Renal cortical epithelial cell (primary cell): ENCODE data around the gene OPN5. TPM values are rescaled to one million over a fixed set of nuclear protein-coding genes. Genes with fewer than 3 reads are reported as not detected.
"Not testable (repeated sequence)": the region's sequence is repeated elsewhere in the genome, so short reads cannot be mapped to it uniquely, and the experiment has no call there.

ENCODE experiments used
- DNase-seq: peaks from one replicate; pipeline ENCODE4 v3.0.0-alpha.2; 2011; ENCODE audit warnings: low read depth
- total RNA-seq: library from RNA; depleted of rRNA; stranded (reverse); fragments of >200 nt; gene quantifications from 2 replicates; pipeline ENCODE4 v1.2.3, GENCODE V29; 2014

Gene OPN5, protein sequence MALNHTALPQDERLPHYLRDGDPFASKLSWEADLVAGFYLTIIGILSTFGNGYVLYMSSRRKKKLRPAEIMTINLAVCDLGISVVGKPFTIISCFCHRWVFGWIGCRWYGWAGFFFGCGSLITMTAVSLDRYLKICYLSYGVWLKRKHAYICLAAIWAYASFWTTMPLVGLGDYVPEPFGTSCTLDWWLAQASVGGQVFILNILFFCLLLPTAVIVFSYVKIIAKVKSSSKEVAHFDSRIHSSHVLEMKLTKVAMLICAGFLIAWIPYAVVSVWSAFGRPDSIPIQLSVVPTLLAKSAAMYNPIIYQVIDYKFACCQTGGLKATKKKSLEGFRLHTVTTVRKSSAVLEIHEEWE
- total RNA-seq, result under 0.01 TPM in 1 of 2 replicates, not detected in the other

DNA sequence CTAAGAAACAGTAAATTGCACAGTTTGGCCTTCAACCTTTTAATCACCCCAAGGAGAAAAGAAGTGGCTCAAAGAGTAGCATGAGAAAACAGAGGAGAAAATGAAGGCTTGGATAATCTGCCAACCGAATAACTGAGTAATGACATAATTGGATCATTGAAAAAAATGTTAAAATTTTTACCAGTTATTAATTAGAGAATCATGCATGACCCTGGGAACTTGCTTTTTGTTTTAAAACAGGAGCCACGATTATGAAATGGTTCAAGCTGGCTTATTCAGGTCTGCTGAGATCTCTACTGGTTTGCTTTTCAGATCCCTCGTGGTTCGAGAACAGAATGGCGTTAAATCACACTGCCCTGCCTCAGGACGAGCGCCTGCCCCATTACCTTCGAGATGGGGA, at the start of gene OPN5:
Gene OPN5, plus strand, starts transcription at position 301 of the 400 bp plus-strand sequence. Its CDS starts 35 bp downstream, at position 336.
- no peak for DNase-seq

DNA sequence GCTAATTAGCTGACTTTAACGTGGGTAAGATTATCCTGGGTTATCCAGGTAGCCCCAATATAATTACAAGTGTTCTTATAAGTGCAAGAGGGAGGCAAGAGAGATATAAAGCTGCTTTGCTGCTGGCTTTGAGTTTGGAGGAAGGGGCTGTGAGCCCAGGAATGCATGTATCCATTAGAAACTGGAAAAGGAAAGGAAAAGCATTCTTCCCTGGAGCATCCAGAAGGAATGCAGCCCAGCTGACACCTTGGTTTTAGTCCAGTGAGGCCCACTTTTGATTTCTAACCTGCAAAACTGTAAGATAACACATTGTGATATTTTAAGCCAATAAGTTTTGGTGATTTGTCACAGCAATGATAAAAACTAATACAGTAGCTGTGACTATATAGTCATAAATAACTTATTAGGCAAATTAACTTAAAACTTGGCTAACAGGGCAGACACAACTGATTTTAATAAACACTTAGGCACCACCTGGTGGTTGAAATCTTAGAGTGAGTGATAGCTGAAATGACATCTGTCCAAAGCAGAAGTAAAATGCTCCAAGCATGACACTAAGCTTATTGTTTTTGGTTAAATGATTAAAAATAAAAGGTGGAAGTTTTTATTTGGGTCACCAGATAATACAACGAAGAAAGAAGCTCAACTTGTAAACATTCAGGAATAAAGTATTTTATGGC, 47.8 kb upstream of the OPN5 start:
- peak; percentile 62 for DNase-seq

DNA sequence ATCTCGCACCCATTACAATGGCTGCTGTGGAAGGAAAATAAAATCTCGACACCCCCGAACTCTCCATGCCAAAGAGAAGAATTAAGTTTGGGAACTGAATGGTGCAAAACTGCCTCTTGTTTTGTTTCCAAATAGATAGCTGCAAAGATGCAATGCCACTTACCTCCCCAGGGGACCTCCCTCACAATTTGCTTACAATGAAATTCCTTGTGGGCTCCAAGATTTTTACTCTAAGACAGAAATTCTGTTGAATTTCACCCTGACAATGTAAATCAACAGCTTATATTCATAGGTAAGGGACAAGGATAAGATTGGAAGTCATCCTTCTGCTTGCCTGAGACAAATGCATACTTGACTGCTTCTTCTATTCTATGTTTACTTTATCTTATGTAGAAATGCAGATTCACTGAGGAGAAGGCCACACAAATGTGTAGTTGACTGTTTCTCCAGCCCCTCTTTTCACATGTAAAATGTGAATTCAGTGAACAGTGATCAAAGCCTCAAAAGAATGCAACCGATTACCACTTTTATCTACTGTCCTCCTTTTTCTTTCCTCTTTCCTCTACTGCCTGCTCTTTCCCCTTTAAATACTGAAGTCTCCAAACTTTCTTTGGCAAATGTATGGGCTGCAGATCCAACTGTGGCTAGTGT, 46.9 kb upstream of the OPN5 start:
- DNase-seq, result no peak

DNA sequence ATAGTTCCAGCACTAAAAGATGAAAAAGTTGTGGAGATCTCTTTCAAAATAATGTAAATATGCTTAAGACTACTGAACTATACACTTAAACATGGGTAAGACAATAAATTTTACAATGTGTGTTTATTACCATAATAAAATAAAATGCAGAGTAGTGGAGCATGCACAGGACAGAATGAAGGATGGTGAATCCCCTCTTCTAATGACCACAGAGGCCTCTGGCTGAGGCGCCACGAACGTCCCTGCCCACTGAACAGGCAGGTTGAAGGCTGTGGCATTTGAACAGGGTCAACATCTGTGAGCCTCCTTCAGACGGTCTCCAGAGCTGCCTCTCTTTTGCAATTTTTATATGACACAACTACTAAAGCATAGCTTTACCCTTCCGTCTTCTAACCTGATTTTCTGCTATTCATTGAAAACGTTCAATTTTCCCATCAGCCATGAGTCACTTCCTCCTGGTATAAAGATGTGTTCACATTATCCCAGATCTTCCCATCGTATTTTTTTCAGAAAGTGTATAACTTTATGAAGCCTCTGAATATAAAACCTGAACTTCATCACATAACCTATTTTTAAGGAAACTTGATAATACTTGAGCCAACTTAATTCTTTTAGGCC, 45.6 kb upstream of the OPN5 start:
- no peak for DNase-seq

DNA sequence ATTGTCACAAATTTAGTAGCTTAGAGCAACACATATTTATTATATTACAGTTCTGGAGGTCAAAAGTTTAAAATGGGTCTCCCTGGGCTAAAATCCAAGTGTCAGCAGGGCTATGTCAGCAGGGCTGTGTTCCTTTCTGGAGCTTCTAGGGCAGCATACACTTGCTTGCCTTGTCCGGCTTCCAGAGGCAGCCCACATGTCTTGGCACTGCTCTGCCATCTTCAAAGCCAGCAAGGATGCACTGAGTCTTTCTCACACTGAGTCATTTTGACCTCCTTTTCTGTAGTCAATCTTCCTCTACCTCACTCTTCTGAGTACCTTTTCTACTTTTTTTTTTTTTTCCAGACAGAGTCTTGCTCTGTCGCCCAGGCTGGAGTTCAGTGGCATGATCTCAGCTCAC, 44.4 kb upstream of the OPN5 start:
- DNase-seq, result peak; percentile 60

DNA sequence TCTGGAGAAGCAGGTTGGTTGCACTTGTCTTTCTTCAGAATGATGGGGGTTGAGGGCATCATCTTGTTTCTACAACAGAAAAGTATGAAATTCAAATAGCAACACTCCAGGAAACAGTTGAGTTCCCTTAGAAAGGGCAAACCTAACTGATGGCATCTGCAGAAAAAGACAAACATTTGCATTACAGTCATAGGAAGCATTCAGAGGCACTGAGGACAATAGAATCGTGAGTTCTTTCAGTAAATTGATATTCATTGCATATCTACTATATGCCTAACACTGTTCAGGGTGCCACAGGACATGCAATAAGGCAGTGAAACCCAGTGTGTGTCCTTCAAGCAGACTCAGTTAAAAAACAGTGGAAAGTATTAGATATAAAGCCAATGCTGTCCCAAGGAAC, 41.1 kb upstream of the OPN5 start:
- DNase-seq, result no peak

DNA sequence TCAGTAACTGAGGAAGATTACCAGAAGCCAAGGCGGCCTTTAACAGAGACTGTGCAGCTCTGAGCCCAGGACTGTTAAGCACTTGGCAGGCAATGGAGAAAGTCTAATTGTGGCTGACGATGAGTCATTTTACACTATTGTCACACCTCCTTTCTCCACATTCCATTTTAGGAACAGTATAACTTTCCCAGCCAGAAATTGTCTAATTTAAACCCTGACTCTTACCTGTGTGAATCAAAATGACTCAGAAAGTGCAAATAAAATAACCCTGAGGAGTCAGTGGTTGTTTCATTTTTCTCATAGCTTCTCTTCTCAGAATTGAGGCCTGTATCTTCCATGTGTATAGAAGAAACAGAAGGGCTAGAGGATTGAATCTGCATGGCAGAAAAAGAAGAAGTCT, 40.0 kb upstream of the OPN5 start:
- DNase-seq, result peak; percentile 97

DNA sequence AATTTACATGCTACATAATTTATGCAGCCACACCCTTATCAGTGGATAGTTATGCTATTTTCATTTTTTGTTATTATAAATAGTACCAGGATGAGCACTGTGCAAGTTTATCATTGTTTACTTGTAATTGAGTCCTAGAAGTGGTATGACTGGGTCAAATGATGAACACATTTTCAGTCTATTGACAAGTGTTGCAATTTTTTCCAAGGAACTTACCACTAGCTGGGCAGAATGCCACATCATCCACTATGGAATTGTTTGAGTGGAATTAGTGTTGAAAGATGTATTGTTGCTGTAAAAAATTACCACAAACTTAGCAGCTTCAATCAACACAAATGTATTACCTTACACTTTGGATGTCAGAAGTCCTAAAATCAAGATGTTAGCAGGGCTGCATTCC, 38.1 kb upstream of the OPN5 start:
- peak; percentile 77 for DNase-seq

DNA sequence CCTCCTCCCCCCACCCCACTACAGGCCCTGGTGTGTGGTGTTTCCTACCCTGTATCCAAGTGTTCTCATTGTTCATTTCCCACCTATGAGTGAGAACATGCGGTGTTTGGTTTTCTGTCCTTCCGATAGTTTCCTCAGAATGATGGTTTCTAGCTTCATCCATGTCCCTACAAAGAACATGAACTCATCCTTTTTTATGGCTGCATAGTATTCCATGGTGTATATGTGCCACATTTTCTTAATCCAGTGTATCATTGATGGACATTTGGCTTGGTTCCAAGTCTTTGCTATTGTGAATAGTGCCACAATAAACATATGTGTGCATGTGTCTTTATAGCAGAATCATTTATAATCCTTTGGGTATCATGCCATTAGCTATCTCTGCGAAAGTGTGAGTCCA, 36.6 kb upstream of the OPN5 start:
- not testable (repeated sequence) for DNase-seq

DNA sequence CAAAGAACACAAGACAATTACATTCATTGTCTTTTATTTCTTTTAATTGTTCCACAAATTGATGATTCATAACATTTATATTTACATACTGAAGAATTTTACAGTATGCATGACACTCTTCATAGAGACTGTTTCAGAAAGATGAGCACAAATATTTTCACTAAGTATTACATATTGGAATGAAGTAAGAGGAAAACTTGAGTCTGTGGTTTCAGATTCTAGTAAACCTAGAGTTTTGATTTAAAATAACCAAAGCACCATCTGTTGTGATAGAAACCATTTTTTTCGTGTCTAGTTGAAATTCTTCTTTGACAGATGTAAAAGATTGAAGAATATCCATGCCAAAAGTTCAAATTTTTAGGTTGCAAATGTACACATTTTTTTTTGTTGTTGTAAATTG, 32.1 kb upstream of the OPN5 start:
- DNase-seq, result no peak

DNA sequence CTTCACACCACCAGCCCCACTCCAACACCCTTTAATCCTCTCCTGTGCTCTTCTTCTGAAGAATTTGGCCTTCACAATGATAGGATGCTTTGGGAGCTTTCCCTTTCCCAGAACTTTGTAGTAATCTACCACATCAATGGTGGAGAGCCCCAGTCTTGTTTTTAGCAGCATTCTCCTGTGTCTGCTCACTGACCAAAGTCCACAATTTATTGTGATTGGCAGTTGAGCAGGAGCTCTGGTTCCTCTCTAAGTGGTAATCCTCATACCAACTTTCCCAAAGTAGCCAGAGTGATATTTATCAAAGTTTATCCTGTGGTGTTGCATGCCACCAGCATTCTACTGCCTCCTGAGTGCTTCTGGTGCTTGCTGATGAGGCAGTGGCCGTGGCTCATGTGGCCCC, 29.0 kb upstream of the OPN5 start:
- DNase-seq, result peak; percentile 68

DNA sequence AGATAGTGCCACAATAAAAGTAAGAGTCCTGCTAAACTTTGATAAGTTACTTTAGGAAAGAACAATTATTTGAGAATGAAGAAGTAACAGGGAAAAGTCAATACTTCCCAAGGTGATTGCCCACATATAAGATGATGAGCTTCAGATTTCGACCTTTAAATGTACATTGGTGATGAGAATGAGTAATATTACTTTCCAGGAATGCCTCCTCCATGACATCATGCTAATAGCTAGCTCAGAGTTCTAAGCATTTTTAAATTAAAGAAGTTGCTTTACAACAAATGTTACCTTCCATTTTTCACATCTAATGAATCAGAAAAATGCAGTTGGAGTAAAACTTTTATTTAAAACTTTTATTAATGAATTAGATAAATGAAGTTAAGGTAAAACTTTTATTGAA, 22.5 kb upstream of the OPN5 start:
- DNase-seq, result no peak

DNA sequence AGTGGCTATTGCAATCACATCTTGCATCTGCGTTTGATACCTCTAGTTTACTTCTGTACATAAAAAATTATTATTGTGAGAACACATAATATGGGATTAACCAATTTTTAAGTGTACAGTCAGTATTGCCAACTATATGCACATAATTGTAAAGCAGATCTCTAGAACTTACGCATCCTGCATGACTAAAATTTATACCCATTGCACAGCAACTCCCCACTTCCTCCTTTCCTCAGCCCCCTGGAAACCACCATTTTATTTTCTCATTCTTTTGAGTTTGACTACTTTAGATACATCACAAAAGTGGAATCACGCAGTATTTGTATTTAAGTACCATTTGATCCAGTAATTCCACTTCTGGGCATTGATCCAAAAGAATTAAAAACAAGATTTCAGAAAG, 19.3 kb upstream of the OPN5 start:
- DNase-seq, result no peak

DNA sequence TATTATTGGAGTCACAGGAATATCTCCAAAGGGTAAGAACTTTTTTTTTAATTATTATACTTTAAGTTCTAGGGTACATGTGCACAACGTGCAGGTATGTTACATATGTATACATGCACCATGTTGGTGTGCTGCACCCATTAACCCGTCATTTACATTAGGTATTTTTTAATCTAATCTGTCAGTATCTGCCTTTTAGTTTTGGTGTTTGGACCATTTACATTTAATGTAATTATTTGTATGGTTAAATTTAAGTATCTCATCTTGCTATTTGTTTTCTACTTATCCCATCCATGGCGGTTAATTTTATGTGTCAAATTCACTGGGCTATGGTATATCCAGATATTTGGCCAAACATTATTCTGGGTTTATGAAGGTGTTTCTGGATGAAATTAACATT, 15.4 kb upstream of the OPN5 start:
- DNase-seq, result no peak

DNA sequence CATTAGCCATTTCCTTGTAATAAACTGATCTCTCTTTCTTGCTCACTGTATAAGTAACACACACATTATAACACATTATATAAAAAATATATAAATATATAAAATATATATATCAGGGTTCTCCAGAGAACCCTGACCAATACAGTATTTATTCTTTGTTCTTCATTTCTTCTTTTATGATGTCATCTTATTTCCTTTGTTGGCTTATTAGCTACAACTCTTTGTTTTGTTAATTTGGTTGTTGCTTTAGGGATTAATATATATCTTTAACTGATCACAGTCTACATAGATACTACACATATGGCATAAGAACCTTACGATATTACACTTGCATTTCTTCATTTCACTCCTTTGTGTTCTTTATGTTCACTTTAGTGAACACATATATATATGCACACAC, 14.7 kb upstream of the OPN5 start:
- no peak for DNase-seq

DNA sequence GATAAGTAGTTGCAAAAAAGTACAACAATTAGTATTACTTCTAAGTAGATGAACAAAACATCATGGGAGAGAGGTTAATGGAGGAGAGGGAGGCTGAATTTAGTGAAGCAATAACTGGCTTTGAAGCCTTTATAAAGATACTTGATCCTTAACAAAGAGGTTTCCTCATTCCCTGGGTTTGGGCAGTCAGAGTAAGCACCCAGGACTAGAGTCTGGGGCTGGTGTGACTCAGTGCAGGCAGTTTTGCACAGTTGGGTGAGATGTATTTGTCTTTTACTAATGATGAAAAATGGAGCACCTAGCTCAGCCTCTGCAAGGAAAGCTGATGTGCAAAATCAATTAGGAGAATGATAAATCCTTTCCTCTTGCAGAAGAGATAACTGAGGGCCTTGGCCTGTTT, 11.8 kb upstream of the OPN5 start:
- peak; percentile 57 for DNase-seq

DNA sequence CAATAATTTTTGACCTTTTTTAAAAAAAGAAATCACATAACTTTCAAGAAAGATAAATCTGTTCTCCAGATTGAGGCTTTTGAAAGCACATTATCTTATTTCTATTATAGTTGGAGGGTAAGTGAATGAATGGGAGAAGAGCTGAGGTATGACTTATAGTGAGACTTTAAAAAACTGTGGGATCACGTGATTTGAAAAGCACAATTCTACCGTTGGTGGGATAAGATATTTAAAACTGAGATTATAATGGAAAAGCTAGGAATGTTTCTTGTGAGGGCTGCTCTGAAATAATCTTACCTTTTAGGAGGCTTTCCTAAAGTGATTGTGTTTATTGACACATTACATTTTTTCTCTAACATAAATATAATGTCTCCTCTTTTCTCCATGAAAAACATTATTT, 9.5 kb upstream of the OPN5 start:
- DNase-seq, result no peak

DNA sequence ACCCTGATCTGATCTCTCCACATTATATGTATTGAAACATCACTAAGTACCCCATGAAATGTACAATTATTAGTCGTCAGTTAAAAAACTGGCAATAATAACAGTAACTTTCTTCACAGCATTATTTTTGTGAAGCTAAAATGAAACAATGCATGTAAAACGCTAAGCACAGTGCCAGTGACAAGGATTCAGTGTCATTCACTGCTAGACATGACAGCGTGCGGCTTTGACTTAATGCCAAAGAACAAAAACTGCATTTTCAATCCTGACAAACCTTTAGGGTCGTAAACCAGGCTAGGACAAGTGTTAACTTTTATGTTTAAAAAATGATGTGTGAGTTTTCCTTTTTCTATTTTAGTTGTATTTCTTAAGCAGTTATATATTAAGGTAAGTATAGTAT, 8.8 kb upstream of the OPN5 start:
- DNase-seq, result no peak

DNA sequence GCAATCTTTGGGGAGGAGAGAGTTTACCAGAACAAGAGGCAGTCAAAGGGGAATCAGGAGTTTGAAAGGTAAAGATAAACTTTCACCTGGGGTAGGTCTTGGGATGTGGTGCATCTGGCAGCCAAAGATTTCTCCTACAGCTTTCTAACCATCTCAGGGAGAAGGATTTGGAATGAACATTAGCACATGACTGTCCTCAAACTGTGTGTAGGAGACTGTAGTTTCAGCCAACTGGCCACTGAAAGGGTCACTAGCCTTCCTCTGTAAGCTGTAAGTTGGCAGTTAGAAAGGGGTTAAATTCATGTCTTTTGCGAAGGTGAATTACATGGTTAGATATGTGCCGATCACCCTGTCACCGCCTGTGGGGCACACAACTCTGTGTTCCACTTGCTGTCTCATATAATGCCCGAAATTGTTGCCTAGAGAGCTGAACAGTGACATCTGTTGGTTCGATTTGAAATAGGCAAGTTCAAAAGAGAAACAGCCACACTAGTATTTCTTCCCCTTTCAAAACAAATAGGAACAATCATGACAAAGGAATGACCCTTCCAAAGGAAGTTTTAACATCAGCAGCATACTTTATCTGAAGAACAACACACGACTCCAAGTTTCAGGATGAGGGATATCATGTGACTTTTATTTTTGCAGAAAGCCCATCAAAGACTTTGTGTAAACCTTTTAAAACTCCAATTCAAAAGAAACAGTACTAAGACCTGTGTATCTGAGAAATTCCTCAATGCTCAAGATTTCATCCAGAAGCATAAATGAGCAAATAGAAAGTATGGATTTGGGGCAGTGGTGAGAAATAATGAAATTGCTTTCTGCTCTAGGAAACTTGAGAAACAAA, 1.1 kb upstream of the OPN5 start:
- DNase-seq, result peak; percentile 84

DNA sequence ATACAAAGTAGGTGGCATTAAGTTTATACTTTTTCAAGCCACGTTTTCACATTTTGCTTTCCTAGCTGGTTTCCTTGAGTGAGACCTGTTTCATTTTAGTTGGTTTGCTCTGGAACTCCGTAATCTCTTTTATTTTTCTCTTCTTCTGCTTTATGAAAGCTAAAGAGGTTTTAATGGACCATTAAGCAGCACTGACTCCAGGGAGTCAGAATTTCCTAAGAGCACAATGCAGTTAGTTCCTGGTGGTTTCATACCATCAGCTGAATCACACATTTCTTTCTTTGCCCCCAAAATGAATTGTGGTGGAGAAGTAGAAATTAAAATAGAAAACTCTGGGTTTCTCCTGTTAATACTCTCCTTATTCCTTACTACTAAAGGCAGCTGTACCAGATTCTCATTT, 3.4 kb downstream of the OPN5 start:
- peak; percentile 90 for DNase-seq

DNA sequence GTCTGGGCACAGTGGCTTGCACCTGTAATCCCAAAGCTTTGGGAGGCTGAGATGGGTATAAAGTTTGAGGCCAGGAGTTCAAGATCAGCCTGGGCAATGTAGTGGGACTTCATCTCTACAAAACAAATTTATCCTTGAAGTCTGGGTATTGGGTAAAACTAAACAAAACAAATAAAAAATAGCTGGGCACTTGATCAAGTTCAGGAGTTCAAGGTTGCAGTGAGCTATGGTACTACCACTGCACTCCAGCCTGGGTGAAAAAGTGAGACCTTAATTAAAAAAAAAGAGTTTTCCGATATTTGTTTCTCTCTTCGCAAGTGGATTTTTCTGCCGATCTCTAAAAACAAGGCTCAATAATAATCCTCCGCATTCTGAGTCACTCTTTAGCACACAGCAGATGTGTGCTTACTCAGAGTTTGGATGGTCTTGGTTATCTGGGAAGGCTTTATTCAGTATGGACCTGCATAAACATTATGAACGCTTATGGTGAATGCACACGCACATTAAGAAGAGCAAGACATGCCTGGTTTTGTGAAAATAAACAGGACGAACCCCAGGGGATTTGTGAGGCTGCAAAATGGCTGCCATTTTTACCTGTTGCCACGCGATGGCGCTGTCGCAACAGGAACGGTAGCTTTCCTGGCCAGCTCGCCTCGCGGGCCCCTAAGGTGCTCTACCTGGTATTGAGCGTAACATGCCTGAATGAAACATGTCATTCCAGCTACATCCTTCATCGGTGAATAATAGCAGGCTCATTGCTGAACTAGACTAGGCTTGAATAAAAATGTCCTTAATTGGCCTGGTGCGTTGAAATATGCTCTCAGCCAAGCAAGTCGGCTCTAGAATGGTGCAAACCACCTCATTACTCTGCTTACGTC, 6.0 kb downstream of the OPN5 start:
- DNase-seq, result peak; percentile 71
